ENCODE measurements around the gene ITIH3.

Gene ITIH3

GRCh38 chr3:52795298-52795900, 803 bp downstream of the ITIH3 start:
- no peak for DNase-seq

GRCh38 chr3:52796411-52796810, 1.8 kb downstream of the ITIH3 start:
- no peak for DNase-seq

DNA sequence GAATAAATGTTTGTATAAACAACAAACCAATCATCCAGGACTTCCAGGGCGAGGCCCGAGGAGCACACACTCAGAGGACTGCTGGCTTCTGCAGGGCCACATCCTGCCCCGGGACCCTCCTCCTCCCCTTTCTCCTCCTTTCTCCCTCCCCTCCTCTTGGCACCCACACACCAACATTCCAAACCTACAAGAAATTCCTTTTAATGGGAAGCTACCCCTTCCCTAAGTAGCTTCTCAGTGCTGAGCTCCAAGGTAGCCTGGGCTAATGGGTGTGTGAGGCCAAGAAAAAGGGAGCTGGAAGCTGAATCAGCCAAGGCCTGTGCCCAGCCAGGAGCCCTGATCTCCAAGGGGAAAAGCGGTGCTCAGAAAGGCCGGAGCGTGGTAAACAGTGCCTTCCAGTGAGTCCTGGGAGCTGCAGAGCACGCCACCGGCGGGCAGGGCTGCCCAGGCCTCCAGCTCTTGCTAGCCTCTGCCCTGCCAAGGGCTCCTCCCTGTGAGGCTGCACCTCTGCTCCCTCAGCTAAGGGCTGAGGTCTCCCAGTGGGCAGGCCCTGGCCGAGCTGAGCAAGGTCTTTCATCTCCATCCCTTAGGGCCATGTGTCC, 3.9 kb downstream of the ITIH3 start:
- no peak for DNase-seq

DNA sequence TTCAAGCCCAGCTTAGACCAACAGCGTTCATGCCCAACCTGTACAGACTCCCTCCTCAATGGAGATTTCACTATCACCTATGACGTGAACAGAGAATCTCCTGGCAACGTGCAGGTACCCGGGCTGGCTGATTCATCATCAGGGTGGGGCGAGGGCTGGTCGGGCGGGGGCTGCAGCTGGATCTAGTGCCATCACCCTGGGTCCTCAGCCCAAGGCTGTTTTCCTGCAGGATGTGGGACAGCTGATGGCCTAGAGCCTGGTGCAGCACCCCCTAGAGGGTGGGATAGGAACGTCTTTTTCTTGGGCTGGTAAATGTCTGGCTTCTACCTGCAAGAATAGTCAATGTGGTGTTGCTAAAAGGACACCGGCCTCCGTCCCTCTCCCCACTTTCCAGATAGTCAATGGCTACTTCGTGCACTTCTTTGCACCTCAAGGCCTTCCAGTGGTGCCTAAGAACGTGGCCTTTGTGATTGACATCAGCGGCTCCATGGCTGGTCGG, 4.4 kb downstream of the ITIH3 start:
- peak; percentile 30 to 42 for DNase-seq

- peak in 1 of 2 donors; percentile 9 for DNase-seq
Measured at GRCh38 chr3:52800079-52800478, 5.5 kb downstream of the ITIH3 start.

- DNase-seq = no peak
Measured at GRCh38 chr3:52801839-52802238, 7.2 kb downstream of the ITIH3 start.

- DNase-seq = no peak
Measured at GRCh38 chr3:52805270-52806039, 10.9 kb downstream of the ITIH3 start.

- no peak for DNase-seq
Measured at GRCh38 chr3:52809149-52809548, 14.6 kb downstream of the ITIH3 start.

GRCh38 chr3:52809662-52810377, 15.2 kb downstream of the ITIH3 start:
- DNase-seq = no peak

DNA sequence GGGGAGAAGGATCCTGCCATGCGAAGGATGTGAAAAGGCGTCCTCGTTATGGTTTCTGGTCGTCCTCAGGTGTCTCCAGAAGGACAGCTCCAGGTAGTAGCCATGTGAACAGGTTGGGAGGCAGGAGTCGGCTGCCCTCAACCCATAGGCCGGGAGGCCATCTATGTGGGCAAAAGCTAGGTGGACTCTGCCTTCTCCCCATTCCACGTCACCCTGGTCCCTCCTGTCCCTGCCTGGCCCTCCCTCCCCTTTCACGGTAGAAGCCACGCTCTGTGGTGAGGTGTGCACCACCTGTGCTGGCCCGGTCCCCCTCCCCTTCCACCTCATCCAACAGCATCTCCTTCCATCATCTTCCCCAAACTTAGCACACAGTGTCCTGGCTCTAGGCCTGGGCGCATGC, 16.3 kb downstream of the ITIH3 start:
- DNase-seq = no peak

DNA sequence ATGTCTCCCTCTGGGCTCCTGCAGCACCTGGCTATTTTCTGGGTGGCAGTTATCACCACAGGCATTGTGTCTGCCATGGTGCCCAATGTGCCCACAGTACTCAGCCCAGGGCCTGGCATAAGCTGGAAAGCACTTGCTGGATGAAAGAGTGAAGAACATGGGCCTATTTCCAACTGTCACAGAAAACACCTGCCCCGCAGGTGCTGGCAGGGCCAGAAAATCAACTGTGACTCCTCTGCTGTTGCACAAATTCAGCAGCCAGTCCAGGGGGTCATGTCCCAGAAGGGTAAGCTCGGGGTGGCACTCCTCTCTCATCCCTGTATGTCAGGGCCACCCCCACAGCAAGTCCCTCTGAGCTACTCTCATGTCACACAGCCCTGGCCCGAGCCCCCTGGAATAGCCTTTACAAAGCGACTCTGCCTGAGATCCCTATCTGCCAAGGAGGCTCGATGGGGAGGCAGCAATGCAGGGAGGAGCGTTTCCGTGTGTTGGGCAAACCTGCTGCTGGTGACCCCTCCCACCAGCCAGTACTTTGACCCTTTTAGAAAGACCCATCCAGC, 16.9 kb downstream of the ITIH3 start:
- no peak for DNase-seq

DNA sequence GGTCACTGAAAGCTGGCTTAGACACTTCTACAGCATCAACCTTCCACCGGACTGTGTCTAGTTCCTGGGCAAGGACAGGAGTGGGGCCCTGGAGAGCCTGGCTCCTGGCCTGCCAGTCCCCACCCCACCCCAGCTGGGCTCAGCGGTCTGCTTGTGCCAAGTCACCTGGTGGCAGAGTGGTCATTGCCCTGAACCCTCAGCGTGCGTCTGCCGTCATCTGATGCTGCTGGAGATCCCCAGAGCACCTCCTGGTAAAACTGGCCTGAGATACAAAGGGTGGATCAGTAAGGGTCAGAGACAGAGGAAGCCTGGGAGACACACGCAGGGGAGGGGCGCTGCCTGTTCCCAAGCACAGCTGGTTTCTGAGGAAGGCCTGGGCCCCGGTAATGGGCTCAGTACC, 19.2 kb downstream of the ITIH3 start:
- no peak for DNase-seq

DNA sequence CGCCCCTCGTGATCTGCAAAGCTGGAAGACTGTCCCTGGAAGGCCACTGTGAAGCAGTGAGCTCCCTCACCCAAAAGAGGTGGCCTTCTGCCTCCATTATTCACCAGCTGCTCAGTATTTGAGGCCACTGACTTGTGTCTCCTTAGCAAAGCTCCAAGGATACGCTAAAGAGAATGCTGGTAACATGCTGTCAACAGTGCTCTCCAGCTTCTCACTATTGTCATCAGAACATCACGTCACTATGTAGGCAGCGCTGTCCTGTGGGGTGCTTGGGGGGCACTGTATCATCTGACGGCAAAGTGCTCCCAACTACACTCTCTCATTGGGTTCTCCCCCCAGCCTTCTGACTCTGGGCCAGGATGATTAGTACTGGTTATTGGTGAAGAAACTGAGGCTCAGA, 21.6 kb downstream of the ITIH3 start:
- DNase-seq = no peak

- DNase-seq = no peak
Measured at GRCh38 chr3:52816654-52817053, 22.1 kb downstream of the ITIH3 start.

GRCh38 chr3:52817221-52817620, 22.6 kb downstream of the ITIH3 start:
- no peak for DNase-seq

- DNase-seq = no peak
Measured at GRCh38 chr3:52817860-52818259, 23.3 kb downstream of the ITIH3 start.

GRCh38 chr3:52819936-52820335, 25.3 kb downstream of the ITIH3 start:
- DNase-seq = no peak

GRCh38 chr3:52820736-52821135, 26.1 kb downstream of the ITIH3 start:
- no peak for DNase-seq

GRCh38 chr3:52822363-52822762, 27.8 kb downstream of the ITIH3 start:
- no peak for DNase-seq

GRCh38 chr3:52824037-52824436, 29.4 kb downstream of the ITIH3 start:
- no peak for DNase-seq

- DNase-seq = peak; percentile 15 to 73
Measured at GRCh38 chr3:52827441-52827840, 32.8 kb downstream of the ITIH3 start.

DNA sequence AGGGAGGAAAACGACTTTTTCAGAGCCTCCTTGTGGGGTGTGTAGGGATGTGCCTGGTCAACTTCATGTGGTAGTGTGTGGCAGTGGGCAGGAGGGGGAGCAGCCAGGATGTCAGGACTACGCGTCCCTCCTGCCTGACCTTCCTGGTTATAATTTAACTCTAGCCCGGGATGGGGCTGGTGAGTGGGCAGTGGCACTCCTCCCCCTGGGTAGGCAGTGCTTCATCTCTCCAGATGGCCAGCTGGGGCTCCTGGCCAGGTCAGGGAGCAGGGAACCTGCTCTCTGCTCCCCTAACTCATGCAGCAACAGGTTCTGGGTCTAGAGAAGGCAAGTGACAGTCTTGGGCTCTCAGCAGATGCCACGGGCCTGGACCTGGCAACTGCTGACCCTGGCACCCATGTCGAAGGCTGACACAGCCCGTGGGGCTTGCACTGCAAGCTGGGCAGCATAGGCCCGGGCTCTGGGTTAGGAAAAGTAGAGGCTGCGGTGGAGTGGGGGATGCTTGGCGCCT, 33.3 kb downstream of the ITIH3 start:
- DNase-seq = no peak

DNA sequence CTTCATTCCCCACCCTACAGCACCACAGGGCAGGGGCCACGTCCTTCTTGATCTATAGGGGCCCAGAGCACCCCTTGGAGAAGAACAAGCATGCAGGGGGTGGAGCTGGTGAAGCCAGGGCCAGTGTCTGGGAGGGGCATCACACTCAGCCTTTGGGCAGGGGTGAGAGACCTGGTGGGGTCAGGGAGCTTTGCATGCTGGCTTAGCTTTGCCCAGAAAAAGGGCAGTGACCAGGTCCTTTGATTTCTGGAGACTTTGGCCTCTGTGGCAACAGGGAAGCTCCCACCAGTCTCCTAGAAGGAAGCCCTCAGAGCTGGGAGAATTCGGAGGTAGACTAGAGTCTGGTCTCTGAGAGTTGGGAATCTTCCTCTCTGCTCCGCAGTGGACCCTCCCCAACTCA, 34.9 kb downstream of the ITIH3 start:
- no peak for DNase-seq

All from inflammatory macrophage (primary cell).